ENCODE measurements around the gene COL10A1.
A peak's percentile ranks its signal among the peaks of the same experiment; 100 is the strongest.
"Not testable (repeated sequence)": the region's sequence is repeated elsewhere in the genome, so short reads cannot be mapped to it uniquely, and the experiment has no call there.

The COL10A1 gene

GRCh38 chr6:116118608-116119007 lies 7.3 kb downstream of the COL10A1 start:
- FAIRE-seq, result no peak

- peak; percentile 60 for FAIRE-seq
Observed at GRCh38 chr6:116115781-116116180, 10.2 kb downstream of the COL10A1 start.

GRCh38 chr6:116113386-116113785 lies 12.5 kb downstream of the COL10A1 start:
- no peak for FAIRE-seq

GRCh38 chr6:116111552-116112528 lies 14.1 kb downstream of the COL10A1 start:
- FAIRE-seq, result no peak

GRCh38 chr6:116108836-116109235 lies 17.1 kb downstream of the COL10A1 start:
- FAIRE-seq, result no peak

GRCh38 chr6:116106146-116106545 lies 19.8 kb downstream of the COL10A1 start:
- no peak for FAIRE-seq

GRCh38 chr6:116105247-116105646 lies 20.7 kb downstream of the COL10A1 start:
- FAIRE-seq, result no peak

- no peak for FAIRE-seq
Observed at GRCh38 chr6:116104636-116105035, 21.3 kb downstream of the COL10A1 start.

- no peak for FAIRE-seq
Observed at GRCh38 chr6:116102873-116103272, 23.1 kb downstream of the COL10A1 start.

GRCh38 chr6:116101790-116102189 lies 24.1 kb downstream of the COL10A1 start:
- no peak for FAIRE-seq

GRCh38 chr6:116101302-116101718 lies 24.6 kb downstream of the COL10A1 start:
- no peak for FAIRE-seq

- FAIRE-seq, result no peak
Observed at GRCh38 chr6:116100419-116101301, 25.3 kb downstream of the COL10A1 start, which contains the start of gene NT5DC1. NT5DC1 (plus strand) TSS chr6:116100853; CDS start chr6:116100931, 78 bp downstream.

GRCh38 chr6:116099036-116099435 lies 26.9 kb downstream of the COL10A1 start:
- no peak for FAIRE-seq

- peak; percentile 92 for FAIRE-seq
Observed at GRCh38 chr6:116096979-116097816, 28.7 kb downstream of the COL10A1 start.

- not testable (repeated sequence) for FAIRE-seq
Observed at GRCh38 chr6:116096048-116096759, 29.7 kb downstream of the COL10A1 start.

GRCh38 chr6:116094041-116094440 lies 31.9 kb downstream of the COL10A1 start:
- FAIRE-seq, result no peak

GRCh38 chr6:116090251-116090650 lies 35.7 kb downstream of the COL10A1 start:
- no peak for FAIRE-seq

- FAIRE-seq, result no peak
Observed at GRCh38 chr6:116088946-116089345, 37.0 kb downstream of the COL10A1 start.

- FAIRE-seq, result no peak
Observed at GRCh38 chr6:116087437-116088027, 38.4 kb downstream of the COL10A1 start.

- no peak for FAIRE-seq
Observed at GRCh38 chr6:116084284-116084683, 41.6 kb downstream of the COL10A1 start.

GRCh38 chr6:116083052-116083451 lies 42.9 kb downstream of the COL10A1 start:
- no peak for FAIRE-seq

Data from islet of Langerhans (tissue), 1 donor.